Measurements from ENCODE around the gene CHSY1. TPM values are rescaled to one million over a fixed set of nuclear protein-coding genes. Genes with fewer than 3 reads are reported as not detected.
A peak's percentile ranks its signal among the peaks of the same experiment; 100 is the strongest.

CHSY1 gene
- total RNA-seq, 1 donor from 2014 or later, result 28.0 TPM

DNA sequence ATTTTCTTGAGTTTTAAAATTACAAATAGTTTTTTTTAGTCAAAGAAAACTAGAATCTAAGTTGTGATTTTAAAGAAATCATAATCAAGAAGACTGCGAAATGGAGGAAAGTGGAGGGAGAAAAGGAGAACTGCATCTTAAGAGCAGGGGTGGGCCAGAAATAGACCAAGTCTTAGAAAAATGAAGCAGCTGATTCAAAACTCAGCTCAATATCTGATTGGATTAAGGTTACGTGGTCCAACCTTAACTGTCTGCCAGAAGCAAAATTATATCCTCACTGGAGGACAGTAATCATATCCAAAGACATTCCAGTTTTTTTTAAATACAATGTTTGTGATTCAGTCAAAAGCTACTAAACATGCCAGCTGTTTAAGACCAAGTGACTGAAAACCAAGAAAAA lies 41.4 kb downstream of the CHSY1 start:
- TF ChIP-seq POLR2A (IDR thresholded peaks at IDR 0.05) (no peak), POLR2AphosphoS5 (IDR thresholded peaks at IDR 0.05; ENCODE audit: insufficient read depth in 1 of 2, low read depth in 1 of 2) (no peak)
- TF ChIP-seq, protein P1, sequence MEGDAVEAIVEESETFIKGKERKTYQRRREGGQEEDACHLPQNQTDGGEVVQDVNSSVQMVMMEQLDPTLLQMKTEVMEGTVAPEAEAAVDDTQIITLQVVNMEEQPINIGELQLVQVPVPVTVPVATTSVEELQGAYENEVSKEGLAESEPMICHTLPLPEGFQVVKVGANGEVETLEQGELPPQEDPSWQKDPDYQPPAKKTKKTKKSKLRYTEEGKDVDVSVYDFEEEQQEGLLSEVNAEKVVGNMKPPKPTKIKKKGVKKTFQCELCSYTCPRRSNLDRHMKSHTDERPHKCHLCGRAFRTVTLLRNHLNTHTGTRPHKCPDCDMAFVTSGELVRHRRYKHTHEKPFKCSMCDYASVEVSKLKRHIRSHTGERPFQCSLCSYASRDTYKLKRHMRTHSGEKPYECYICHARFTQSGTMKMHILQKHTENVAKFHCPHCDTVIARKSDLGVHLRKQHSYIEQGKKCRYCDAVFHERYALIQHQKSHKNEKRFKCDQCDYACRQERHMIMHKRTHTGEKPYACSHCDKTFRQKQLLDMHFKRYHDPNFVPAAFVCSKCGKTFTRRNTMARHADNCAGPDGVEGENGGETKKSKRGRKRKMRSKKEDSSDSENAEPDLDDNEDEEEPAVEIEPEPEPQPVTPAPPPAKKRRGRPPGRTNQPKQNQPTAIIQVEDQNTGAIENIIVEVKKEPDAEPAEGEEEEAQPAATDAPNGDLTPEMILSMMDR (IDR thresholded peaks at IDR 0.05), result no peak
- H3K36me3 ChIP-seq, result no peaks in the 10 kb centered on the region
- H3K27me3 ChIP-seq, result no peaks in the 10 kb centered on the region
- H3K4me3 ChIP-seq, result no peak overlapping the region
- no peak overlapping the region for H3K27ac ChIP-seq
- no peak for DNase-seq (ENCODE audit: extremely low spot score in 2 of 2)
- intact Hi-C loops (cut with DNase I), result no loop called here
- peaks cover 60% of the 10 kb centered on the region for H3K4me1 ChIP-seq
- H3K9me3 ChIP-seq, result no peaks in the 10 kb centered on the region

DNA sequence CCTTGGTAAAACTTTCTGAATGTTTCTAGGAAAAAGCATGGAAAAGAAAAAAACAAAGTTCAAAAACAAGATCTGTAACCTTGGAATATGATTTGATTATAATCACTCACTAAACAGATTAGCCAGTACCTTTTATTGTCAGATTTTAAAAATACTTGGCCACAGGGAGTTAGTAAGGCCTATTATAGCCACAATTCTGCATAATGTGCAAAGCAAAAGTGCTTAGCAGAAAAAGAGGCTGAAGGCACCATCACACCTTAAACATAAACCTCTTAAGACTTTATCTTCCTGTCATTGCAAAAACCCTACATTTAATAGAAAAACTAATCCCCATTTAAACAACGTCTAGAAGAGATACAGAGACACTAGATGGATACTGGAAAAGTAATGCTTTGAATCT lies 41.8 kb downstream of the CHSY1 start:
- no peak overlapping the region for H3K27ac ChIP-seq

DNA sequence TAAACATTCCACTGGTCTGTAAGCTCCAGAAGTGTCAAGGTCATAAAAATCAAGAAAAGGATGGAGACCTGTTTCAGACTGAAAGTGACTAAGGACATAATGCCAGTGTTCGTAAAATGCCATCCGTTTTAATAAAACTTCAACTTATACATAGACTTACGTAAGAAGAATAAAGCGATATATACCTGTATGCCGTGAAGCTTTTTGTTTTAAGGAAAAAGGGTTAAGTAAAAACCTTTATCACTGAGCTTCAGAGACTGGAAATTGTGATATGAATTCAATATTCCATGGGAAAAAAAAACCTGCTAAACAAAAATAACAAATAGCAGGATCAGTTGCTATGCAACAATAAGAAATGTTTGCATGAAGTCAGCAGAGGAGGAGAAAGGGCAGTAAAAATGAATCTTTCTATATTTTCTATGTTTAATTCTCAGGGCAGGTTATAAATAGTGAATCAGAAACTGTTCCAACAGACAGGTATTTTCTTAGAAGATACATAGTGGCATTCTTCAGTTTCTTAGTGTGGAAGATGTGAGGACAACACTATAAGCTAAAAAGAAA lies 42.5 kb downstream of the CHSY1 start:
- Histone ChIP-seq H3K4me1 (peaks cover 55% of the 10 kb centered on the region), H3K27ac (no peak overlapping the region)
- intact Hi-C loops (cut with DNase I), result no loop called here

More for the DNA sequence above, 41.8 kb downstream of the CHSY1 start:
- Histone ChIP-seq H3K4me3 (no peak overlapping the region), H3K36me3 (no peaks in the 10 kb centered on the region), H3K27me3 (no peaks in the 10 kb centered on the region), H3K4me1 (peaks cover 57% of the 10 kb centered on the region), H3K9me3 (no peaks in the 10 kb centered on the region)
- intact Hi-C loops (cut with DNase I), result no loop called here
- no peak for TF ChIP-seq POLR2A (IDR thresholded peaks at IDR 0.05)
- no peak for TF ChIP-seq POLR2AphosphoS5 (IDR thresholded peaks at IDR 0.05; ENCODE audit: insufficient read depth in 1 of 2, low read depth in 1 of 2)
- no peak for DNase-seq (ENCODE audit: extremely low spot score in 2 of 2)

DNA sequence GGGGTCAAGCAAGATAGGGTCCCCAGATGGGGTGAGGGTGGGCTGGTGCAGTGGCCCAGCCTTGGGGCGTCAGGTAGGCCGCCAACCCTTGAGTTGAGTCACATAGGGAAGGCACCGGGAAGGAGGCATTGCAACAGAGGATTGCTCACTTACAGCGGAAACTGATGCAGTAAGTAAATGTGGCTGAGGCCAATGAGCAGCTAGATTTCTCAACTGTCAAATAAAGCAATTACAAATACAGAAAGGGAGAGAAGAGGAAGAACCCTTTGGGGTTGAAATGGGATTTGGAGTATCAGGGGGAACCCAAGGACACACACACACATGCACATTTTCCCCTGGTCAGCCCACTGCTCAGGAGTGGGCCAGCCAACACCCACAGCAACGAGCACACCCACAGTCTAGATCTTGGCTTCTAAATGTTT lies 44.0 kb downstream of the CHSY1 start:
- peaks cover 56% of the 10 kb centered on the region for H3K4me1 ChIP-seq

More for the DNA sequence above, 42.5 kb downstream of the CHSY1 start:
- TF ChIP-seq POLR2AphosphoS5 (IDR thresholded peaks at IDR 0.05; ENCODE audit: insufficient read depth in 1 of 2, low read depth in 1 of 2) (no peak), POLR2A (IDR thresholded peaks at IDR 0.05) (no peak)
- TF ChIP-seq, protein P1 (IDR thresholded peaks at IDR 0.05), result no peak
- Histone ChIP-seq H3K36me3 (no peaks in the 10 kb centered on the region), H3K4me3 (no peak overlapping the region), H3K9me3 (no peaks in the 10 kb centered on the region), H3K27me3 (no peaks in the 10 kb centered on the region)
- no peak for DNase-seq (ENCODE audit: extremely low spot score in 2 of 2)

DNA sequence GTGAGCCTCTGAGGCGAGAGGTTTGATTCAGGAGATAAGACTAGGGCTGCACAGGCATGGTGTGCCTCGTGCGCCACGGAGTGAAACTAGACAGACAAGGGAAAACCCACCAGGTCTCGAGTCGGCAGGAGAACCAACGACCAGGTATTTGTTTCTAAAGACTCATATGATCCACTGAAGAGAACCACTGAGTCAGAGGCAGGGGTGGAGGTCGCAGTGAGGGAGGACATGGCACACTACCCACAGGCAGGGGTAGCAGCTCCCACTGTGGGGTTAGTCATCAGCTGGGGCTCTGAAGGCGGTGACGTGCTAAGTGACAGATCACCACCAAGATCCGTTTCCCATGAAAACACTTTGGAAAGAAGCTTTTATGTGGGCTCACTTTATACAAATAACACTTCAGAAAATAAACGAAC lies 45.7 kb downstream of the CHSY1 start:
- DNase-seq (ENCODE audit: extremely low spot score in 2 of 2), result no peak
- Histone ChIP-seq H3K27me3 (no peaks in the 10 kb centered on the region), H3K4me3 (no peak overlapping the region), H3K27ac (no peak overlapping the region), H3K4me1 (peaks cover 63% of the 10 kb centered on the region), H3K9me3 (no peaks in the 10 kb centered on the region), H3K36me3 (no peaks in the 10 kb centered on the region)
- intact Hi-C loops (cut with DNase I), result no loop called here
- TF ChIP-seq, protein P1 (IDR thresholded peaks at IDR 0.05), result no peak
- TF ChIP-seq POLR2AphosphoS5 (IDR thresholded peaks at IDR 0.05; ENCODE audit: insufficient read depth in 1 of 2, low read depth in 1 of 2) (no peak), POLR2A (IDR thresholded peaks at IDR 0.05) (no peak)

More for the DNA sequence above, 44.0 kb downstream of the CHSY1 start:
- Histone ChIP-seq H3K27me3 (no peaks in the 10 kb centered on the region), H3K36me3 (no peaks in the 10 kb centered on the region), H3K4me3 (no peak overlapping the region), H3K9me3 (no peaks in the 10 kb centered on the region), H3K27ac (no peak overlapping the region)
- peak in 1 of 2 donors; percentile 59 for TF ChIP-seq POLR2AphosphoS5 (IDR thresholded peaks at IDR 0.05; ENCODE audit: insufficient read depth in 1 of 2, low read depth in 1 of 2)
- TF ChIP-seq, protein P1 (IDR thresholded peaks at IDR 0.05), result no peak
- intact Hi-C loops (cut with DNase I), result no loop called here
- DNase-seq (ENCODE audit: extremely low spot score in 2 of 2), result no peak
